ENCODE results near the gene RB1. TPM values are rescaled to one million over a fixed set of nuclear protein-coding genes. Genes with fewer than 3 reads are reported as not detected.

The RB1 gene
- total and polyA plus RNA-seq, 2 donors, result 30.2 to 52.3 TPM

GRCh38 chr13:48403913-48404312 lies 100.4 kb downstream of the RB1 start:
- WGBS, result 72% methylated on average over 8 of the region's 8 CpGs
- Histone ChIP-seq H3K4me1 (ENCODE audit: control insufficient read depth in 2 of 2, insufficient read depth in 2 of 2, low read length in 2 of 2) (peaks cover 9% of the 10 kb centered on the region in 2 donors), H3K9me3 (ENCODE audit: control insufficient read depth in 2 of 2, insufficient read depth in 1 of 2, low read length in 1 of 2) (no peaks in the 10 kb centered on the region), H3K4me3 (ENCODE audit: low read length in 2 of 2) (no peak overlapping the region), H3K36me3 (ENCODE audit: control insufficient read depth in 2 of 2, insufficient read depth in 2 of 2, low read length in 1 of 2) (no peaks in the 10 kb centered on the region), H3K27me3 (ENCODE audit: control insufficient read depth in 2 of 2, insufficient read depth in 1 of 2, low read length in 1 of 2) (no peaks in the 10 kb centered on the region), H3K27ac (ENCODE audit: low read depth in 1 of 2, low read length in 1 of 2) (peak overlapping the region in 1 of 2 donors; percentile 1)
- no peak for DNase-seq (ENCODE audit: low read depth in 6 of 9, low spot score in 9 of 9)

- H3K27ac ChIP-seq (ENCODE audit: low read depth in 1 of 2, low read length in 1 of 2), result no peak overlapping the region
- H3K4me1 ChIP-seq (ENCODE audit: control insufficient read depth in 2 of 2, insufficient read depth in 2 of 2, low read length in 2 of 2), result peaks cover 9% of the 10 kb centered on the region in 2 donors
- H3K36me3 ChIP-seq (ENCODE audit: control insufficient read depth in 2 of 2, insufficient read depth in 2 of 2, low read length in 1 of 2), result no peaks in the 10 kb centered on the region
- H3K4me3 ChIP-seq (ENCODE audit: low read length in 2 of 2), result no peak overlapping the region
- no peak for DNase-seq (ENCODE audit: low read depth in 6 of 9, low spot score in 9 of 9)
- 72% methylated on average over 1 of the region's 1 CpG for WGBS
- no peaks in the 10 kb centered on the region for H3K27me3 ChIP-seq (ENCODE audit: control insufficient read depth in 2 of 2, insufficient read depth in 1 of 2, low read length in 1 of 2)
- no peaks in the 10 kb centered on the region for H3K9me3 ChIP-seq (ENCODE audit: control insufficient read depth in 2 of 2, insufficient read depth in 1 of 2, low read length in 1 of 2)
Measured at GRCh38 chr13:48404952-48405351, 101.4 kb downstream of the RB1 start.

- H3K4me1 ChIP-seq (ENCODE audit: control insufficient read depth in 2 of 2, insufficient read depth in 2 of 2, low read length in 2 of 2), result peaks cover 9% of the 10 kb centered on the region in 2 donors
- no peak overlapping the region for H3K4me3 ChIP-seq (ENCODE audit: low read length in 2 of 2)
- H3K27me3 ChIP-seq (ENCODE audit: control insufficient read depth in 2 of 2, insufficient read depth in 1 of 2, low read length in 1 of 2), result no peaks in the 10 kb centered on the region
- H3K9me3 ChIP-seq (ENCODE audit: control insufficient read depth in 2 of 2, insufficient read depth in 1 of 2, low read length in 1 of 2), result no peaks in the 10 kb centered on the region
- no peak for DNase-seq (ENCODE audit: low read depth in 6 of 9, low spot score in 9 of 9)
- no peaks in the 10 kb centered on the region for H3K36me3 ChIP-seq (ENCODE audit: control insufficient read depth in 2 of 2, insufficient read depth in 2 of 2, low read length in 1 of 2)
- no peak overlapping the region for H3K27ac ChIP-seq (ENCODE audit: low read depth in 1 of 2, low read length in 1 of 2)
Measured at GRCh38 chr13:48405875-48406274, 102.3 kb downstream of the RB1 start.

GRCh38 chr13:48410199-48410598 lies 106.6 kb downstream of the RB1 start:
- no peak overlapping the region for H3K27ac ChIP-seq (ENCODE audit: low read depth in 1 of 2, low read length in 1 of 2)
- H3K9me3 ChIP-seq (ENCODE audit: control insufficient read depth in 2 of 2, insufficient read depth in 1 of 2, low read length in 1 of 2), result no peaks in the 10 kb centered on the region
- DNase-seq (ENCODE audit: low read depth in 6 of 9, low spot score in 9 of 9), result peak in 1 of 9 donors; percentile 34
- H3K4me3 ChIP-seq (ENCODE audit: low read length in 2 of 2), result peak overlapping the region; percentile 9 to 12
- WGBS, result 48% methylated on average over 5 of the region's 5 CpGs
- H3K36me3 ChIP-seq (ENCODE audit: control insufficient read depth in 2 of 2, insufficient read depth in 2 of 2, low read length in 1 of 2), result no peaks in the 10 kb centered on the region
- H3K4me1 ChIP-seq (ENCODE audit: control insufficient read depth in 2 of 2, insufficient read depth in 2 of 2, low read length in 2 of 2), result peaks cover 0 to 3% of the 10 kb centered on the region in 2 donors
- H3K27me3 ChIP-seq (ENCODE audit: control insufficient read depth in 2 of 2, insufficient read depth in 1 of 2, low read length in 1 of 2), result no peaks in the 10 kb centered on the region

GRCh38 chr13:48411147-48411794 lies 107.7 kb downstream of the RB1 start:
- H3K36me3 ChIP-seq (ENCODE audit: control insufficient read depth in 2 of 2, insufficient read depth in 2 of 2, low read length in 1 of 2), result peaks cover 0 to 4% of the 10 kb centered on the region in 2 donors
- peak overlapping the region; percentile 36 to 82 for H3K27ac ChIP-seq (ENCODE audit: low read depth in 1 of 2, low read length in 1 of 2)
- 29% methylated on average over 1 of the region's 1 CpG for WGBS
- peak in 1 of 9 donors; percentile 34 for DNase-seq (ENCODE audit: low read depth in 6 of 9, low spot score in 9 of 9)
- peak overlapping the region; percentile 37 to 49 for H3K4me3 ChIP-seq (ENCODE audit: low read length in 2 of 2)
- H3K4me1 ChIP-seq (ENCODE audit: control insufficient read depth in 2 of 2, insufficient read depth in 2 of 2, low read length in 2 of 2), result peaks cover 0 to 3% of the 10 kb centered on the region in 2 donors
- peaks cover 0 to under 1% of the 10 kb centered on the region in 2 donors for H3K9me3 ChIP-seq (ENCODE audit: control insufficient read depth in 2 of 2, insufficient read depth in 1 of 2, low read length in 1 of 2)
- H3K27me3 ChIP-seq (ENCODE audit: control insufficient read depth in 2 of 2, insufficient read depth in 1 of 2, low read length in 1 of 2), result no peaks in the 10 kb centered on the region

GRCh38 chr13:48411841-48412531 lies 108.4 kb downstream of the RB1 start:
- peaks cover 0 to 3% of the 10 kb centered on the region in 2 donors for H3K4me1 ChIP-seq (ENCODE audit: control insufficient read depth in 2 of 2, insufficient read depth in 2 of 2, low read length in 2 of 2)
- peak in 4 of 9 donors; percentile 16 to 77 (median 40) for DNase-seq (ENCODE audit: low read depth in 6 of 9, low spot score in 9 of 9)
- H3K27me3 ChIP-seq (ENCODE audit: control insufficient read depth in 2 of 2, insufficient read depth in 1 of 2, low read length in 1 of 2), result no peaks in the 10 kb centered on the region
- H3K4me3 ChIP-seq (ENCODE audit: low read length in 2 of 2), result peak overlapping the region; percentile 37 to 49
- H3K27ac ChIP-seq (ENCODE audit: low read depth in 1 of 2, low read length in 1 of 2), result peak overlapping the region; percentile 82 to 83
- H3K36me3 ChIP-seq (ENCODE audit: control insufficient read depth in 2 of 2, insufficient read depth in 2 of 2, low read length in 1 of 2), result peaks cover 6 to 11% of the 10 kb centered on the region in 2 donors
- WGBS, result 18% methylated on average over 13 of the region's 13 CpGs
- peaks cover 0 to 4% of the 10 kb centered on the region in 2 donors for H3K9me3 ChIP-seq (ENCODE audit: control insufficient read depth in 2 of 2, insufficient read depth in 1 of 2, low read length in 1 of 2)

- DNase-seq (ENCODE audit: low read depth in 6 of 9, low spot score in 9 of 9), result peak in 4 of 9 donors; percentile 31 to 76 (median 40)
- Histone ChIP-seq H3K27ac (ENCODE audit: low read depth in 1 of 2, low read length in 1 of 2) (peak within 1 kb of the TSS; percentile 82 to 83), H3K4me1 (ENCODE audit: control insufficient read depth in 2 of 2, insufficient read depth in 2 of 2, low read length in 2 of 2) (peaks cover 0 to 3% of the 10 kb centered on the region in 2 donors), H3K36me3 (ENCODE audit: control insufficient read depth in 2 of 2, insufficient read depth in 2 of 2, low read length in 1 of 2) (peaks cover 8 to 15% of the 10 kb centered on the region in 2 donors), H3K27me3 (ENCODE audit: control insufficient read depth in 2 of 2, insufficient read depth in 1 of 2, low read length in 1 of 2) (no peaks in the 10 kb centered on the region), H3K4me3 (ENCODE audit: low read length in 2 of 2) (peak within 1 kb of the TSS; percentile 37 to 49), H3K9me3 (ENCODE audit: control insufficient read depth in 2 of 2, insufficient read depth in 1 of 2, low read length in 1 of 2) (peaks cover 0 to 4% of the 10 kb centered on the region in 2 donors)
- WGBS, result 31% methylated on average over 4 of the region's 4 CpGs
Measured at GRCh38 chr13:48412881-48413351, 109.4 kb downstream of the RB1 start, which contains the start of gene LPAR6. TSS of gene LPAR6 (minus strand) at chr13:48413113. CDS start at chr13:48412423, 690 bp downstream.

- Histone ChIP-seq H3K27me3 (ENCODE audit: control insufficient read depth in 2 of 2, insufficient read depth in 1 of 2, low read length in 1 of 2) (no peaks in the 10 kb centered on the region), H3K9me3 (ENCODE audit: control insufficient read depth in 2 of 2, insufficient read depth in 1 of 2, low read length in 1 of 2) (peaks cover 0 to 4% of the 10 kb centered on the region in 2 donors), H3K4me3 (ENCODE audit: low read length in 2 of 2) (no peak overlapping the region), H3K36me3 (ENCODE audit: control insufficient read depth in 2 of 2, insufficient read depth in 2 of 2, low read length in 1 of 2) (peaks cover 8 to 15% of the 10 kb centered on the region in 2 donors), H3K4me1 (ENCODE audit: control insufficient read depth in 2 of 2, insufficient read depth in 2 of 2, low read length in 2 of 2) (peaks cover 0 to 3% of the 10 kb centered on the region in 2 donors), H3K27ac (ENCODE audit: low read depth in 1 of 2, low read length in 1 of 2) (no peak overlapping the region)
- no peak for DNase-seq (ENCODE audit: low read depth in 6 of 9, low spot score in 9 of 9)
Measured at GRCh38 chr13:48414501-48414900, 111.0 kb downstream of the RB1 start.

- H3K27me3 ChIP-seq (ENCODE audit: control insufficient read depth in 2 of 2, insufficient read depth in 1 of 2, low read length in 1 of 2), result no peaks in the 10 kb centered on the region
- peaks cover 0 to 4% of the 10 kb centered on the region in 2 donors for H3K9me3 ChIP-seq (ENCODE audit: control insufficient read depth in 2 of 2, insufficient read depth in 1 of 2, low read length in 1 of 2)
- H3K4me1 ChIP-seq (ENCODE audit: control insufficient read depth in 2 of 2, insufficient read depth in 2 of 2, low read length in 2 of 2), result peaks cover 0 to 3% of the 10 kb centered on the region in 2 donors
- no peak overlapping the region for H3K4me3 ChIP-seq (ENCODE audit: low read length in 2 of 2)
- H3K36me3 ChIP-seq (ENCODE audit: control insufficient read depth in 2 of 2, insufficient read depth in 2 of 2, low read length in 1 of 2), result peaks cover 8 to 15% of the 10 kb centered on the region in 2 donors
- DNase-seq (ENCODE audit: low read depth in 6 of 9, low spot score in 9 of 9), result no peak
- WGBS, result 98% methylated on average over 2 of the region's 2 CpGs
- H3K27ac ChIP-seq (ENCODE audit: low read depth in 1 of 2, low read length in 1 of 2), result no peak overlapping the region
Measured at GRCh38 chr13:48415516-48415915, 112.0 kb downstream of the RB1 start.

Measured in thymus (tissue), 11 donors.